ENCODE measurements around the gene TNIP2. TPM values are rescaled to one million over a fixed set of nuclear protein-coding genes. Genes with fewer than 3 reads are reported as not detected.

TNIP2 gene
- total RNA-seq, 4 donors from 2014 or later = 56.1 to 85.5 (median 75.4) TPM

DNA sequence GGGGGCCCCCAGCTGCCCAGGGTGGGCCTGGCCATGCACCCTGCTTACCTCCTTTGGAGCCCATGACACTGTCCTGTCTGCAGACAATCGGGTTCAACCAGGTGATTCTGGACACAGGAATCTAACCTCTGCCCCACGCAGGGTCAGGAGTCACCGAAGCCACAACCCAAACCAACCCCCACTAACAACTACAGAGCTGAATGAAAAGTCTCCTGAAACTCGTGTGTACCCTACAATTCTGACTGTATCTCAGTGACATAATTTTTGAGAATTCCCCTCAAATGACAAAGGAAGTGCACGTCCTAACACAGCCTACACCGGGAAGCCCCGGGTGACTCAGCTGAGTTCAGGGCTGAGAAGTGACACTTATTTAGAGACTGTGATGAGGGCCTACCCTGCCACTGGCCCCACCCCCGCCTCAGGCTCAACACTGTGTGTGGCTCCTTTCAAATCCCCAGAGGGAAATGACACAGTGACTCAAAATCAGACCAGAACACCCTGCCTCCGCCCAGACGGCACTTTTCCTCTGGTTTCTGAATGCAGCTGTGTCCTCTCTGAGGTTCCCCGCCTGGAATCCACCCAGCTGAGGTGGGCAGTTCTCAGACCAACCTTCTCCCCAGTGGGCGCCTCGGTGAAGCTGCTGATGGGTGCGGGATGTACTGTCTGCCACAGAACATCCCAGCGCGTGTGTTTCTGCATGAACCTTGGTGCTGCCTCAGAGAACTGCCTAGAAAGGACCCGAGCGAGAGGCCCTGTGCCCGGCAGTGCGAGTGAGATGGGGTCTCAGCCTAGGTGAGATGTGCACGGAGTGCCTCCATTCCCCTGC is 9.9 kb downstream of the TNIP2 start:
- H3K27ac ChIP-seq (replicated peaks in 1 of 4) = peak overlapping the region; percentile 6 to 51 (median 26)
- no peak overlapping the region for H3K4me3 ChIP-seq
- no peak for TF ChIP-seq EP300 (IDR thresholded peaks at IDR 0.05)
- TF ChIP-seq POLR2AphosphoS5 (IDR thresholded peaks at IDR 0.05) = no peak
- no peak for TF ChIP-seq POLR2A (IDR thresholded peaks at IDR 0.05; ENCODE audit: low read depth)
- TF ChIP-seq, protein P1, sequence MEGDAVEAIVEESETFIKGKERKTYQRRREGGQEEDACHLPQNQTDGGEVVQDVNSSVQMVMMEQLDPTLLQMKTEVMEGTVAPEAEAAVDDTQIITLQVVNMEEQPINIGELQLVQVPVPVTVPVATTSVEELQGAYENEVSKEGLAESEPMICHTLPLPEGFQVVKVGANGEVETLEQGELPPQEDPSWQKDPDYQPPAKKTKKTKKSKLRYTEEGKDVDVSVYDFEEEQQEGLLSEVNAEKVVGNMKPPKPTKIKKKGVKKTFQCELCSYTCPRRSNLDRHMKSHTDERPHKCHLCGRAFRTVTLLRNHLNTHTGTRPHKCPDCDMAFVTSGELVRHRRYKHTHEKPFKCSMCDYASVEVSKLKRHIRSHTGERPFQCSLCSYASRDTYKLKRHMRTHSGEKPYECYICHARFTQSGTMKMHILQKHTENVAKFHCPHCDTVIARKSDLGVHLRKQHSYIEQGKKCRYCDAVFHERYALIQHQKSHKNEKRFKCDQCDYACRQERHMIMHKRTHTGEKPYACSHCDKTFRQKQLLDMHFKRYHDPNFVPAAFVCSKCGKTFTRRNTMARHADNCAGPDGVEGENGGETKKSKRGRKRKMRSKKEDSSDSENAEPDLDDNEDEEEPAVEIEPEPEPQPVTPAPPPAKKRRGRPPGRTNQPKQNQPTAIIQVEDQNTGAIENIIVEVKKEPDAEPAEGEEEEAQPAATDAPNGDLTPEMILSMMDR (IDR thresholded peaks at IDR 0.05) = no peak
- no peaks in the 10 kb centered on the region for H3K27me3 ChIP-seq
- intact Hi-C loops (cut with DNase I) = no loop called here
- no peak for DNase-seq (ENCODE audit: extremely low spot score)
- H3K4me1 ChIP-seq = peaks cover 14 to 28% (median 26%) of the 10 kb centered on the region in 4 donors
- WGBS = 71% methylated on average over 4 of the region's 21 CpGs
- H3K36me3 ChIP-seq = peaks cover 30 to 67% (median 65%) of the 10 kb centered on the region in 4 donors
- H3K9me3 ChIP-seq = no peaks in the 10 kb centered on the region

DNA sequence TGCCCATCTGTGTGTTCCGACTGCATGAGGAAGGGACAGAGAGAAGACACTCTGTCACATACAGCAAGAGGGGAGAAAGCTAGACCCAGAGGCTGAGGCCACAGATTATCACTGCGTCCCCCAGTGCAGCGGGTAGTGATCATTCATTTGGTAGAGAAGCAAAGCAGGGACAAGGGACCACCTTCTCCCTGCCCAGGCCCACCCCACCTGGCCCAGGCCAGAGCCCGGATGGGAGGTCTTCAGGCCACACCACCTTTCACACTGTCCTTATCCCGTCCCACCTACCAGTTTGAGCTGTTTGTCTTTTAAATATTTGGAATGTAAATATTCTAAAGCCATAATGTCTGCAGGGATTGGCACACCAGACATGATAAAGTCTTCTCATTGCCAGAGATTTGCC is 10.6 kb downstream of the TNIP2 start:
- intact Hi-C loops (cut with DNase I) = no loop called here
- 88% methylated on average over 5 of the region's 5 CpGs for WGBS
- H3K27me3 ChIP-seq = no peaks in the 10 kb centered on the region

DNA sequence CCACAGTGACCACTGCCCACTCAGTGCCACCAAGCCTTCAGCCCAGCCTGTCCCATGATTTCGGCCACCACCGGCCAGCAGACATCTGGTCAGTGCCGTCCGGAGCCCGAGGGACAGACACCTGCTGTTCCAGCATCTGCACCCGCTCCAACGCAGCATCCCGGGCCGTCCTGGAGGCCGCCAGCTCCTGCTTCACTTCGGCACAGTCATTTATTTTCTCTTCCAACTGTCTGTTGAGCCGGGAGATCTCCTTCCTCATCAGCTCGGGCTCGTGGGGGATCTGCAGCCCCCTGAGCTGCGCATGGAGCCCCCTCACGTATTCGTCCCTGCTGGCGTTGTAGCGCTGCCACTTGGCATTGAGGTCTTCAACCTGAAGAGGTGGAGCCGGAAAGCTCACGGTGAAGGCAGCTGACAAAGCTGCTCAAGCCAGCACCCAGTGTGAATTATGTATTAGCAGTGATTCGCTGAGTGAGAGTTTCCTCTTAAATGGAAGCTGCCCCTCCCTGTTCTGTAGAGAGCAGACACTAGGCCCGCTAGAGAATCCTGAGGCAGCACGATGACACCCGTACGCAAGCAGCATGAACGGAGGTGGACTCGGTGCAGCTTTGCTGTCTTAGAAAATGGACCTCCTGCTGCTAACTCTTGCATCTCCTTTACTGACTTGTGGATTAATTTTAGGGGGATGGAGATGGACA is 11.4 kb downstream of the TNIP2 start:
- 95% methylated on average over 28 of the region's 28 CpGs for WGBS
- Histone ChIP-seq H3K27ac (replicated peaks in 1 of 4) (no peak overlapping the region), H3K4me1 (peaks cover 14 to 19% (median 18%) of the 10 kb centered on the region in 4 donors), H3K4me3 (no peak overlapping the region), H3K9me3 (no peaks in the 10 kb centered on the region), H3K36me3 (peaks cover 30 to 71% (median 68%) of the 10 kb centered on the region in 4 donors), H3K27me3 (no peaks in the 10 kb centered on the region)
- intact Hi-C loops (cut with DNase I) = no loop called here
- TF ChIP-seq EP300 (IDR thresholded peaks at IDR 0.05) = no peak
- TF ChIP-seq POLR2AphosphoS5 (IDR thresholded peaks at IDR 0.05) = no peak
- TF ChIP-seq, protein P1 (IDR thresholded peaks at IDR 0.05) = no peak
- TF ChIP-seq POLR2A (IDR thresholded peaks at IDR 0.05; ENCODE audit: low read depth) = no peak
- no peak for DNase-seq (ENCODE audit: extremely low spot score)

More for the DNA sequence above, 10.6 kb downstream of the TNIP2 start:
- Histone ChIP-seq H3K4me1 (peaks cover 14 to 21% (median 20%) of the 10 kb centered on the region in 4 donors), H3K27ac (replicated peaks in 1 of 4) (peak overlapping the region in 2 of 4 donors; percentile 2 to 51), H3K36me3 (peaks cover 30 to 69% (median 67%) of the 10 kb centered on the region in 4 donors), H3K4me3 (no peak overlapping the region), H3K9me3 (no peaks in the 10 kb centered on the region)
- no peak for DNase-seq (ENCODE audit: extremely low spot score)
- TF ChIP-seq, protein P1 (IDR thresholded peaks at IDR 0.05) = no peak
- TF ChIP-seq POLR2AphosphoS5 (IDR thresholded peaks at IDR 0.05) (no peak), POLR2A (IDR thresholded peaks at IDR 0.05; ENCODE audit: low read depth) (no peak), EP300 (IDR thresholded peaks at IDR 0.05) (no peak)

DNA sequence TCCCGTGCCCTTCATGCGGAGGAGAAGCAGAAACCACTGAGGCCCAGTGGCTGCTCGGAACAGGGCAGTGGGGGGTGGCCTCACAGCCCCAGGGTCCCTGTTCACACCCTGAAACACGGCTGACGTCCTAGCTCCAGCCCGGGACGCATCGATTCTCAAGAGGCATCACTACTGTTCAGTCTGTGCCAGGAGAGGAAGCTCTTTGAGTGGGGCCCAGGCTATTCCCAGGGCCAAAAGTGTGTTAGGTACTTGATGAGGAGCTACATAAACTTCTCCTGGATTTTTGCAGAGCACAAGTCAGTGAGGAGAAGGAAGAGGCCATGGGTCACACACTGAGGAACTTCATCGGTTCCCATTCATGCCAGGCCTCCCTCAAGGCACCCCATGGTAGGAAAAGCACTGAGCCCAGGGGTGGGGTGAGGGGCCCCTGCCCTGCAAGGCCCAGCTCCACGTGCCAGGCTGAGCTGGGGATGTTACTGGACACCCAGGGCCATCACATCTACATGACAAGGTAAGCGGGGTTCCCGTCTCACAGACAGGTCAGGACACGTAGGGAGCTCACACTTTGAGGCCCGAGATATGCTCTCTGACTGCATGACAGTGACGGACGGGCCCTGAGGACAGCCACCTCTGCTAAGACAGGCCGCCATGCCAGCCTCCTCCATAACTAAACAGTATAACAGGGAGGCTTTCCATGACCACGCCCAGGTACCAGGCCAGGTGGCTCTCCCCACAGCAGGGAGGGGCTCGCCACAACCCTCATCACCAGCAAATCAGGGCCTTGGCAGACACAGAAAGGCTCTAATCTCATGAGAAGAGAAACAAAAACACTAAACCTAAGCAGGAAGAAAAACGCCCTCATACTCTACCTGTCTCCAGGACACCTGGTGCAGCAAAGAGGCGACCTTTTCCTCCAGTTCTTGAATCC is 12.4 kb downstream of the TNIP2 start:
- peaks cover 30 to 71% (median 68%) of the 10 kb centered on the region in 4 donors for H3K36me3 ChIP-seq
- H3K27ac ChIP-seq (replicated peaks in 1 of 4) = no peak overlapping the region
- H3K4me3 ChIP-seq = no peak overlapping the region
- intact Hi-C loops (cut with DNase I) = no loop called here
- H3K4me1 ChIP-seq = peaks cover 14 to 19% (median 18%) of the 10 kb centered on the region in 4 donors
- no peak for DNase-seq (ENCODE audit: extremely low spot score)
- no peak for TF ChIP-seq POLR2AphosphoS5 (IDR thresholded peaks at IDR 0.05)
- no peak for TF ChIP-seq EP300 (IDR thresholded peaks at IDR 0.05)
- TF ChIP-seq POLR2A (IDR thresholded peaks at IDR 0.05; ENCODE audit: low read depth) = no peak
- TF ChIP-seq, protein P1 (IDR thresholded peaks at IDR 0.05) = no peak
- WGBS = 92% methylated on average over 9 of the region's 21 CpGs
- no peaks in the 10 kb centered on the region for H3K27me3 ChIP-seq
- no peaks in the 10 kb centered on the region for H3K9me3 ChIP-seq

All from esophagus muscularis mucosa (tissue), 4 donors.